Mesothelial cell of epicardium (in vitro differentiated cells): ENCODE results near the gene RNF212. TPM values are rescaled to one million over a fixed set of nuclear protein-coding genes. Genes with fewer than 3 reads are reported as not detected.

ENCODE experiments used
- DNase-seq, 2 experiments: peaks; one replicate each; pipeline ENCODE4 v3.0.0; 2021; ENCODE audit warnings: low spot score in 2 of 2; ENCODE audit not compliant: unreplicated experiment in 2 of 2
- H3K27ac Mint-ChIP-seq: 2 replicates; pipeline ENCODE4 v1.8.0; 2021; ENCODE audit warnings: mixed read lengths
- H3K27me3 Mint-ChIP-seq: 2 replicates; pipeline ENCODE4 v1.8.0; 2021; ENCODE audit warnings: low read depth, mixed read lengths
- H3K36me3 Mint-ChIP-seq: 2 replicates; pipeline ENCODE4 v1.8.0; 2021; ENCODE audit warnings: mixed read lengths
- H3K4me1 Mint-ChIP-seq: 2 replicates; pipeline ENCODE4 v1.8.0; 2021; ENCODE audit warnings: mixed read lengths
- H3K4me3 Mint-ChIP-seq: 2 replicates; pipeline ENCODE4 v1.8.0; 2021; ENCODE audit warnings: mild to moderate bottlenecking, moderate library complexity, mixed read lengths
- H3K9me3 Mint-ChIP-seq: 2 replicates; pipeline ENCODE4 v1.8.0; 2021; ENCODE audit warnings: mixed read lengths
- CTCF ChIP-seq: fragments of 200-600 bp; sonication (generic); IDR thresholded peaks from one replicate; pipeline ENCODE4 v1.5.0; 2021; ENCODE audit warnings: antibody characterized with exemption; ENCODE audit not compliant: unreplicated experiment
- total RNA-seq: library from RNA; stranded (reverse); gene quantifications from 3 replicates; pipeline ENCODE4 v1.2.1, GENCODE V29; 2021

The RNF212 gene
- total RNA-seq, 1 donor from 2014 or later = 10.9 TPM

- H3K4me1 Mint-ChIP-seq = peaks cover 19% of the 10 kb centered on the region
- no peak overlapping the region for H3K27ac Mint-ChIP-seq
- TF ChIP-seq CTCF = no peak
- no peak overlapping the region for H3K4me3 Mint-ChIP-seq
- no peaks in the 10 kb centered on the region for H3K36me3 Mint-ChIP-seq
- DNase-seq = no peak
- H3K27me3 Mint-ChIP-seq = peaks cover 43% of the 10 kb centered on the region
- H3K9me3 Mint-ChIP-seq = no peaks in the 10 kb centered on the region
Measured at GRCh38 chr4:1045193-1045594, 68.2 kb downstream of the RNF212 start.

GRCh38 chr4:1044469-1045192 lies 68.7 kb downstream of the RNF212 start:
- H3K27me3 Mint-ChIP-seq = peaks cover 38% of the 10 kb centered on the region
- no peaks in the 10 kb centered on the region for H3K9me3 Mint-ChIP-seq
- no peak for TF ChIP-seq CTCF
- peaks cover 21% of the 10 kb centered on the region for H3K4me1 Mint-ChIP-seq
- H3K4me3 Mint-ChIP-seq = no peak overlapping the region
- no peaks in the 10 kb centered on the region for H3K36me3 Mint-ChIP-seq
- no peak for DNase-seq
- H3K27ac Mint-ChIP-seq = no peak overlapping the region

GRCh38 chr4:1043651-1044468 lies 69.5 kb downstream of the RNF212 start:
- Mint-ChIP-seq H3K36me3 (no peaks in the 10 kb centered on the region), H3K4me3 (no peak overlapping the region)
- DNase-seq = peak in 1 of 2 experiments; percentile 64

GRCh38 chr4:1043162-1043561 lies 70.2 kb downstream of the RNF212 start:
- Mint-ChIP-seq H3K27me3 (peaks cover 26% of the 10 kb centered on the region), H3K36me3 (no peaks in the 10 kb centered on the region), H3K27ac (no peak overlapping the region), H3K9me3 (no peaks in the 10 kb centered on the region), H3K4me3 (no peak overlapping the region), H3K4me1 (peaks cover 26% of the 10 kb centered on the region)
- DNase-seq = no peak
- no peak for TF ChIP-seq CTCF

More at GRCh38 chr4:1043651-1044468, 69.5 kb downstream of the RNF212 start:
- H3K27ac Mint-ChIP-seq = no peak overlapping the region
- H3K27me3 Mint-ChIP-seq = peaks cover 30% of the 10 kb centered on the region
- no peak for TF ChIP-seq CTCF
- H3K4me1 Mint-ChIP-seq = peaks cover 25% of the 10 kb centered on the region
- H3K9me3 Mint-ChIP-seq = no peaks in the 10 kb centered on the region

GRCh38 chr4:1042352-1043055 lies 70.9 kb downstream of the RNF212 start:
- no peak for TF ChIP-seq CTCF
- Mint-ChIP-seq H3K27me3 (peaks cover 19% of the 10 kb centered on the region), H3K4me1 (peaks cover 28% of the 10 kb centered on the region)

More at GRCh38 chr4:1042352-1043055, 70.9 kb downstream of the RNF212 start:
- Mint-ChIP-seq H3K4me3 (no peak overlapping the region), H3K36me3 (no peaks in the 10 kb centered on the region), H3K27ac (no peak overlapping the region), H3K9me3 (no peaks in the 10 kb centered on the region)
- no peak for DNase-seq
